GM18870 (cell line): Measurements from ENCODE around the gene ABHD4.
"Not testable (repeated sequence)": the region's sequence is repeated elsewhere in the genome, so short reads cannot be mapped to it uniquely, and the experiment has no call there.

Experiments
- ATAC-seq: cut with Tn5 transposase; IDR thresholded peaks from one replicate; pipeline ENCODE4 v1.9.1; 2021; ENCODE audit warnings: moderate library complexity; ENCODE audit not compliant: unreplicated experiment

ABHD4 gene

DNA sequence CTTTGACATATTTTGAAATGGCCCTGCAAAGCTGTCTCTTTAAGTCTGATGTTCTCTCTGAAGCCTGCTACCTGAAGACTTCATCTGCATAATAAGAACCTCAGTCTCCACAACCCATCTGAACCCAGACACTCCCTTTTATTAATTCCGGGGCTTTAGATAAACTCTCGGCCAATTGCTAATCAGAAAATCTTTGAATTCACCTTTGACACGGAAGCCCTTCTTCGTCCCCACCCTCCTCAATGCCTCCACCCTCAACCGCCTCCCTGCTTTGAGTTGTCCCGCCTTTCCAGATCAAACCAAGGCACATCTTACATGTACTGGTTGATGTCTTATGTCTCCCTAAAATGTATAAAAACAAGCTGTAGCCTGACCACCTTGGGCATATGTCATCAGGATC, 28.5 kb downstream of the ABHD4 start:
- ATAC-seq = no peak

DNA sequence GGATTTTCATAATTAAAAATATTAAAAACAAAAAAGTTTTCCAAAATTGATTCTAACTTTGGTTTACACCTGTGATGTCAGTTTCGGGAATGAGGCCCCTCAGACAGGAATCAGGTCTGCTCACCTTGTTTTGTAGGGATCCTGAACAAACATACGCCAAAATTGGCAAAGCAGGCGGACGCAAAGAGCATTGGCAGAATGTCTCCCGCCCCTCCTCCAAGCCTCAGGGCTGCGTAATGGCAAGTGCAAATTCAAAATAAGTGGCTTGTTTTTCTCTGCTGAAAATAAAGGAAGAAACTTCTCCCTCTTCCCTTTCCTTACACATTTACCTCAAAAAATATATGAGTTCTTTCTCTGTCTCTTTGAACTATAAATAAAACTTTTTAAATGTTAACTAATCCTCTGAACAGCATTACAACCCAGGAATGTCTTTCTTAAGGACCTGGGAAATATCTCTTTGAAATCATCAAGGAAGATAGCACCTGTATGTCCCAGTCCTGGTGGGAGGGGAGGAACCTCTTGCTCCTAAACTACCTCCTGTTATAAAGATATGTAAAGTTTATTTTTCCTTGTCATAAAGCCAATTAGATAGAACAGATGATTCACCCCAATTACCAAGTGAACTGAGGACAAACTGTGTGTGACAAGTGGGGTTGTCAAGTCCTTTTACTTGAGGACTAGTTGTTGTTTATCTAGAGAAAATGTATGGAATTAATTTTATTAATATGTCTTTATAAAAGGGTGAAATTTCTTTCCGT, 29.6 kb downstream of the ABHD4 start:
- no peak for ATAC-seq

DNA sequence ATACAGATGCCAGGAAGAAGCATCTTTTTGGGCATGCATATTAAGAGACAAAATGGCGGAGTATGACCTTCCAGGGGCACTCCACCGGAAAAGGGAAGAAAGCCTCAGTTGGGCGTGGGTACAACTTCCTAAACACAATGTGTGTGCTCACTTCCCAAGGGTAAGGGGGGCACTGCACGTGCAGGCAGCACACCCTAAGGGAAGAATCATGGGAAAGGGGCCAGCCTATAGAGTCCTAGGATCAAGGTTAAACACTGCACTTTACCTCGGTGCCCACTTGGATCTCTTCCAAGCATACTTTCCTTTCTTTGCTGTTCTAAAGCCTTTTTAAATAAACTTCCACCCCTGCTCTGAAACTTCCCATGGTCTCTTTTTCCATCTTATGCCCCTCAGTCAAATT, 31.3 kb downstream of the ABHD4 start:
- ATAC-seq = no peak

DNA sequence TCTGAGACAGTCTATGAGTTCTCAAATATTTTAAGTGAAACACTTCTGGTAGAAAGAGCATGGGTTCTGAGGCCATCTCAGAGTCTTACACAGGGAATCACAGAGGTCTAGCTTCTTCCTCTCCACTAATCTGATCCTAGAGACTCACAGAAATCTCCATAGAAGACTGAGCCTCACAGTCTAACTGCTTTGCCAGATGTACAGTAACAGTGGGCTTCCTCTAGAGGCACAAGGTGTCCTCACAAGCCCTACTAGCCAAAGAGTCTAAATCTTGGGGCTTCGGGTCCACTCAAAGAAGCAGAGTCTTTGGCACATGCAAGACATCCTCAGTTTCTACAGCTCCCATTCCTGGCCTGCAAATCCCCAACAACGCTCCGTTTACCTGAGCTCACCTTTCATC, 32.0 kb downstream of the ABHD4 start:
- ATAC-seq = no peak

DNA sequence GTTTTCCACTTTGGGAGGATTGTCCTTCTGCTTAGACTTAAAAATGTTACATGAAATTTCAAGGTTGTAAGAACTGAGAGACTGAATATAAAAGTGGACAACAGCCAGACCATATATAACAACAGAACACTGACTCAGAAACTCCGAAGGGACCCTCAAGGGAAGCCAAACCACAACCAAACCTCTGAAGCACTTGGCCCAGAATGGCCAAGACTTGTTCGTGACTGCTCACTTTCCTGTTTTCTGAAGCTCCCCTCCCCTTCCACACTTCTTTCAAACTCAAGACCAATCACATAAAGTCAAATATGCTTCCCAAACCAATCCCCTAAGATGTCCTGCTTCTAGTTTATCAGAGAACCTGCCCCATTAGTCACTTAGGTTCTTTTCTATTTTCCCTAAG, 32.4 kb downstream of the ABHD4 start:
- no peak for ATAC-seq

DNA sequence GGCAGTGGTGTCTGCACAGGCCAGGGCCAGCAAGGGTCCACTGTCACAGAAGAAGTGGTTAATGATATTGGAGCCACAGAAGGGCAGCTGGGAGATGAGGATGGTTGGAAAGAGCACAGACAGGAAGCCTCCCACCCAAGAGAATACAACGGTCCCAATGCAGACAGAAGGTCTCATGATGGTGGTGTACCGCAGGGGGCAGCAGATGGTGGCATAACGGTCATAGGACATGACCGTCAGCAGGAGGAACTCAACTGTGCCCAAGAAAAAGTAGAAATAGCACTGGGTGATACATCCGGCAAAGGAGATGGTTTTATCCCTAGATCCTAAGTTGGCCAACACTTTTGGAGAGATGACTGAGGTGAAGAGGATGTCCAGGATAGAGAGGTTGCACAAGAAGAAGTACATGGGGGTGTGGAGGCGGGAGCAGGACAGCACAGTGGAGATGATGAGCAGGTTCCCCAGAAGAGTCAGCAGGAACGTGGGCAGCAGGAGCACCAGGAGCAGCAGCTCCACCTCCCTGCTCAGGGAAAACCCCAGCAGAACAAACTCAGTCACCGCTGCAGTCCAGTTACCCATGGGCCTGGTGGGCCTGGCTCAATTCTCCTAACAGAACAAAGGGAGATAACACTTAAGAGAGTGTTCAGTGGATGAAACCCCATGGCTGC, 36.3 kb downstream of the ABHD4 start:
- ATAC-seq = no peak

DNA sequence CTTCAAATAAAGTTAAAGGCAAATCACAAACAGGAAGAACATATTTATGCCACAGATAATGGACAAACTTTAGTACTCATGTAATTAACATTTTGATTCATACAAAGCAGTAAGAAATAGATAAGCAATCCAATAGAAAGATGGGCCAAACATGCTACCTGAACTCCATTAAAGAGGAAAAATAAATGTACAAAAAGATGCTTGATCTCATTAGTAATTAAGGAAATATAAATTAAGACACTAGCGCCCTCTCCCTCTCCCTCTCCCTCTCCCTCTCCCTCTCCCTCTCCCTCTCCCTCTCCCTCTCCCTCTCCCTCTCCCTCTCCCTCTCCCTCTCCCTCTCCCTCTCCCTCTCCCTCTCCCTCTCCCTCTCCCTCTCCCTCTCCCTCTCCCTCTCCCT, 37.9 kb downstream of the ABHD4 start:
- not testable (repeated sequence) for ATAC-seq

DNA sequence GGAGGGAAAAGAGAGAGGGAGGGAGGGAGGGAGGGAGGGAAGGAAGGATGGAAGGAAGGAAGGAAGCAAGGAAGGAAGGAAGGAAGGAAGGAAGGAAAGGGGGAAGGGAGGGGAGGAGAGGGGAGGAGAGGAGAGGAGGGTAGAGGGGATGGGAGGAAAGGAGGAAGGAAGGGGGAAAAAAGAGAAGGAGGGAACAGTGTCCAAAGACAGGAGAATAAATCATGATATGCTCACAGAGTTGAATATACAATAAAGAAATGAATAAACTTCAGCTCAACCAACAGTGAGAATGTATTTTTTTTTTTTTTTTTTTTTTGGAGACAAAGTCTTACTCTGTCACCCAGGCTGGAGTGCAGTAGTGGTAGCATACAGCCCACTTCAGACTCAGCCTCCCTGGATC, 42.1 kb downstream of the ABHD4 start:
- no peak for ATAC-seq

DNA sequence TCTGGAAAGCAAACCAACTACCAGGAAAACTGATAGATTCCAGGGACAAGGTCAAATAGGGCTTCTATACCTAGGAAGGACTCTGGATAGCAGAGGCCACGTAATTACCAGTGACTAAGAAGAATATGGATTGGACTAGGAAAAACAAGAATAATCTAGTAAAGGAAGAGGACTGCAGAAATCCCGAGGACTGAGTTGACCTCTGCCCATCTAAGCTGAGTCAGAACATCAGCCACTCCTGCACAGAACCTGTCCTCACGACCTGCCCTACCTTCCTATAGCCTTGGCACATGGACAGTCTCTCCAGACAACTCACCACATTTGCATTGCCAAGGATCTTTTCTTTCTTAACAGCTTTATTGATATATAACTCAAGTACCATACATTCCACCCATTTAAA, 43.7 kb downstream of the ABHD4 start:
- ATAC-seq = no peak

DNA sequence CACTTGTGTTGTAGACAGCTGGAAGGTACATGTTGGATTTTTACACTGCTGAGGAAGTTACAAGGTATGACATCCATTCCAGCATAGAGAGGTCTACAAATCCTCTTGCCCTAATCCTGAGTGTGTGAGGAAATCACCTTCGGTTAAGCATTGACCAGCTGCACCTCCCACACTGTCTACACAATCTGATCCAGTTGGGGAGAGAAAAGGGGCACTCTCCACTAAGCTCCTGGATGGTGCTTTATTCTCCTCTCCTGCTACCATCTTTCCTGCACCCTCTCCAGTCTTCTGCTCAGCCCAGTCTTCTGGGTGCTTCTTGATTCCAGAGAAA, 46.2 kb downstream of the ABHD4 start, which contains the start of gene OR6J1:
OR6J1 (minus strand) TSS at position 48 of the 331 bp plus-strand sequence. CDS start 9,541 bp downstream, outside the sequence.
- no peak for ATAC-seq

DNA sequence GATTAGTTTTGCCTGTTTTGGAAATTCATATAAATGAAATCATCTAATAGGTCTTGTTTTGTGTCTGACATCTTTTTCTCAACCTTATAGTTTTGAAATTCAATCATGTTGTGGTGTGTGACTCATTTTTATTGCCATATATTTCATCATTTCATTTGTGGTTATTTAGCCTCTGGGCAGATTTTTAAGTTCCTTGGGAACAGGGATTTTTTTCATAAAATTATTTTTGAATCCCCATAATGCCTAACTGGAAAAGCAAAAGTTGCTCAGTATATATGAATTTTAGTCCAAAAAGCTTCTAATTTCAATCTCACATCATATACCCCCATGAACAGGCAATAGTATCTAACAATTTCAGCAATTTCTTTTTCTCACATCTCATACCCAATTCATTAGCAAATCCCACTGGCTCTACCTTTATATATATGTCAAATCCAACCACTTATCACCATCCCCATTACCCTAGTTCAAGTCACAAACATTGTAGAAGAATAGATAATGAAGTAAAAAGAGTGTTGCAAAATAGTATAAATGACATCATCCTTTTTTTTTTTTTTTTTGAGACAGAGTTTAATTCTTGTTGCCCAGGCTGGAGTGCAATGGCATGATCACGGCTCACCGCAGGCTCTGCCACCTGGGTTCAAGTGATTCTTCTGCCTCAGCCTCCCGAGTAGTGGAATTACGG, 48.6 kb downstream of the ABHD4 start:
- ATAC-seq = no peak

DNA sequence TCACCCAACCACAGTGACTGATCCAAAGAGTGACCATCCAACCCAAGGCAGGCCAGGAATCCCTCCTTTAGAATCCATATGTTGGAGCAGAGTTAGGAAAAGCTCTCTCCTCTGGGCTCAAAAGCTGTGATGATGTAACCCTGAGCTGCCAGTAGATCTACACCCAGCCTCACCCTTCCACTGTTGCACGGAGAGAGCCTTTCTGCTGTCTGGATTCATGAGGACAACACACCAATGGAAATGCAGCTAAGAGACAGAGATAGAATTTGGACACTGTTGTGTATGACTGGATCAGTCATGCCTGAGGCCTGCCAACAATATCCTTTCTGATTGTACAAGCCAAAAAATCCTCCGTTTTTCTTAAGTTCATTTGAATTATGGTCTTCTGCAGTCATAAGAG, 50.4 kb downstream of the ABHD4 start:
- ATAC-seq = no peak

DNA sequence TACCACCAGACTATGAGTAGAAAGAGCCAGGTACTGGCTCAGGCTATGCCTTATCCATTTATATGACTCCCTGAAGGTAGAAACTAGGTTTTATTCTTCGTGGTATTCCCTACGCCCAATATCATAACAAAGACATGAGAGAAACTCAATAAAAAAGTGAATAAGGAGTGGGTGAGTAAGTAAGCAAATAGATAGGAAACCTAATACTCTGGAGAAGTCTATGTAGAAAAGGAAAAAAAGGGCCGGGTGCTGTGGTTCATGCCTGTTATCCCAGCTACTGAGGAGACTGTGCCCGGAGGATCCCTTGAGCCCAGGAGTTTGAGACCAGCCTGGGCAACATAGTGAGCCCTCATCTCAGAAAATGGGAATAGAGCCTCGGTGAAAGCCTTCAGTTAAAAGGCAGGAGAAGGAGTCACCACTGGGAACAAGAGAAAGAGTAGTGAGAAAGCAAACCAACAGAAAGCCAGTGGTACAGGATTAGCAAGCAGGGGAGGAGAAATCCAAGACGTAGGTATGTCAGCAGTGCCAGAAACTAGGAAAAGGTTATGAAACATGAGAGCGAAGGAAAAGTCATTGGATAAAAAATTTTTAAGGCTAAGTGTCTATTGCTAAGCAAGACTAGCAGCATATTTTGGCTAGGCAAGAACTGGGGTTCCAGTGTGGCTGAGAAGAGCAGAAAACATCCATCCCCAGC, 52.1 kb downstream of the ABHD4 start:
- ATAC-seq = no peak

DNA sequence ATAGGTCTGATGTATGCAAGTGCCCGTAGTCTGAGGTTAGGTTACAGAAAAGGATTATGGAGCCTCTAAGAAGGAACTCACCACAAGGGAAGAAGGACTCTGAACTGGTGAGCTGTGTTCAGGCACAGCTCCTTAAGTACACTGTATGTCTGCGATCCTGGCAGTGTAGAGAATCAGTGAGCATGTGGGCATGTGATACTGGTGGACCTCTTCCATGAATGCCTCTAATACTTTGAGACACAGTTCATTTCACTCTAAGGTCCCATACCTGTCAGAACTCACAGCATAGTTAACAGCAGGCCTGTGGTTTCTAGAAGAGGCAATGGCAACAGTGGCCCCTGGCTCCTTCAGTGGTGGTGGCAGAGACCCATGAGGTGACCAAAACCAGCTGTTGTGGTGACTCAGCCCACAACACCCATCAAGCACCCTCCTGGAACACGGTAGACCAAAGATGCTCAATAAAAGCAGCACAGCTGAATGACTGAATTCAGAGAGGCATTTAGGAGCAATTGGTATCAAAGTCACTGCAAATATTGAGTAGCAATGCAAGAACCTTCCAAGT, 52.9 kb downstream of the ABHD4 start:
- ATAC-seq = no peak

DNA sequence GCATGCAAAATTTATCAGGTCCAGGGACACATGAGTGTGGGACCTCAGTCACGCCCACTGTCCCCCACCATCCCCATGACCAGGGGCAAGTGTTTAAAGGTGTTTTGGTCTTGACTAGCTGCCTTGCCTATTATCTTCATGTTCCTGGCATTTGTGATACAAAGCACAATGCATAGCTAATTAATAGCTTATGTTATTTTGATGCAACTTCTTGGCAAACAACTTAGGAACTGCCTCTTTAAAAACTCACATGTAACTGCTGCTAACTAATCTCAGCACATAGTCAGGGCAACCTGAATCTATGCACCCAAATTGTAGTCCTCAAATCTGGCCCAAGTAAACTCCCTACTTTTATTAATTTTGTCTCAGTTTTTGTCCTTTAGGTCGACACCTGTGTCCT, 53.5 kb downstream of the ABHD4 start:
- ATAC-seq = no peak

DNA sequence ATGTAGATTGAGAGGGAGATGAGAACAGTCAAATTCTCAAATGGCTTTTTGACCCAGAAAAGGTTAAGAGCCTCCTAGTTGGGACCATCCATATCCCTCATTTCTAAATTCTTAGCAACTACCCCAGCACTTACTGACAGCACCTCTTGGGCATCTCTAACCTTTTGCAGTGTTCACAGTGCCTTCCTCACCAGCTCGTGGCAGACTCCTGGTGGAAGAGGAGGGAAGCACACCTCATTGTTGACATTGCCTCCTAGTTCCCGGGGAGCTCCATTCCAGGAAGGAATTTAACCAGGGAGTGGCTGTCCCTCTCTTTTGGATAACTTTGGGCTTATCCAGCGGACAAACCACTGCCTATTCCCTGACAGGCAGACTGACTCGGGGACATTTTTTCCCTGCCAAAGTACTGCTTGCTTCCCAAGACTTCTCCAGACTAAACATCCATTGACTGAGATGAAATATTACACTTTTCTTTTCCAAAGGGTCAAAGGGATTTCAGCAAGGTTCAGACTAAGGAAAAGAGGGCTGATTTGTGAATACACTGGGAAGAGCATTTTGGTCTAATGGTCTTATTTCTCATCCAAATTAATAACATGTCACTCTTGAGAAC, 55.0 kb downstream of the ABHD4 start:
- no peak for ATAC-seq

DNA sequence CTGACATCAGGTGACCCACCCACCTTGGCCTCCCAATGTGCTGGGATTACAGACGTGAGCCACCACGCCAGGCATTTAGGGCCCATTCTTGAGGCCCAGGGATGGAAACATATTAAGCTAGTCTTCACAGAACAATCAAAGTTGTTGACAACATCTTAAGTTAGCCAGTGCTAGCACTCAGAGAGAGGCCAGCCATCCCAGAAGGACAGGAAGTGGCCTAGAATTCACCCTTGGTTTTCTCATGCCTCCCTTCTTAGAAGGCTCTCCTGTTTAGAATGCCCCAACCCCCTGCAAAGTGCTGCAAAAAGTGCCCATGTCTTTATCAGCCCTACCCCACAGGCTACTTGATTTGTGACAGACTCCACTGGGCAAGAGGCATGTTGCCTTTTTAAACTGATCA, 58.1 kb downstream of the ABHD4 start:
- ATAC-seq = no peak

DNA sequence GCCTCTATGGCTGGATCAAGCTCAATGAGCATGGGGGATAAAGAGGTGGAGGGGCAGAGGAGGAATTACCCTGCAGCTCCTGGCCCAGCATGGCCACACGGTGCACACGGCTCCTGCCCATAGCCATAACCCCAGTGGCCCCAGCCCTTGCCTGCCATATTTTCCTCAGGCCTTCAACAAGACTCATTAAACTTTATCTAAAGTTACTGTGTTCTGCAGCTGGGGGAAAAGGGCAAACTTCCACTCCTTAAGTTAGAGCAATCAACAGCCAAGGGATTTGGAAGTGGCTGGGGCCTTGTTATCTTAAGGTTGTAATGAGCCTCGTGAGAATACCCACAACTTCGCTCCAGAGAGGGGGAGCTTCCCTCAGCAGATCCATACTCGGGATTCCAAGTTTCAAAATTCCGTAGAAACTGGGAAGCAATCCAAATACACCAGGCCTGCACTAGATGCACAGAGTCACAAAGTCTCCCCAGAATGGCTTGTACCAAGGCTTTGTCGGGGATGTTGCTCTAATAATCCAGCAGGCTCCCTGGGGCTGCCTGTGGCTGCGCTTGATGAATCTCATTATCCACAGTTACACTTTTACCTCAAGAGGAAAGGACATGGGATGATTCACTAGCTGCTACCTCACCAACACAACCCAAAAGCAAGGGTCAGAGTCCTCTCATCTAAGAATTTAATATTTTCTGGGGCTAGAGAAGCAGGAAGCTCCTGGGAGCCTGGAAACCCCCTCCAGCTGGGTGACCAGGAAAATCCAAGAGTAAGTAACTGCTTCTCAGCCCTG, 59.0 kb downstream of the ABHD4 start:
- no peak for ATAC-seq

DNA sequence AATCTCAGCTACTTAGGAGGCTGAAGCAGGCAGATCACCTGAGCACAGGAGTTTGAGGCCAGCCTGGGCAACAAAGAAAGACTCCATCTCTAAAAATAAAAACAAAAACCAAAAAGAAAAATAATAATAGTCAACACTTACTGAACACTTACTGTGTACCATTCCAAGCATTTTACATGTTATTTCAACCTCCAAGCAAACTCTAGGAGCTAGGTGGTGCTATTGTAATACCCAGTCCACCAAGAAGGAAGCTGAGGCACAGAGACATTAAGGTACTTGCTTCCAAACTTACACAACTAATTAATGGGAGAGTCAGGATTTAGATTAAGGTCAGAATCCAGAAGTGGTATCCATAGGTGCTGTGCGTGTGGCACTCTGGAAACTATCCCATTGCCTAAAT, 59.8 kb downstream of the ABHD4 start:
- ATAC-seq = no peak

DNA sequence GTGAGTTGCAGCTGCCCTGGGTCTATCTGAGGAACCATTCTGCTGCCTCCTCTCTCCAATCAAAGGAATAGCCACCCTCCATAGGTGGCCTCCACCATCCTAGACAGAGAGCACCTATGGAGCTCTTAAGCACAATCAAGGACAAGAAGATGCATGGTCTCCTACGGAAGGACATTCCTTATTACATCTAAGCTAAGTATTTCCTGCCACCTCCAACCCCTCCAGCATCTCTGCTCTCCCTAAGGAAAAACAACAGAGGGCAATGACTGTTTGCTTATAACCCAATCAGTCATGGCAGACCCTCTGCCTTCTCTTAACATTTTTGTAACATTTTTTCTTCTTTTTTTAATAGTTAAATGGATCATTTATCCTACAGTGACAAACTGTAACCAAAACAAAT, 60.8 kb downstream of the ABHD4 start:
- no peak for ATAC-seq
